ENCODE measurements around the gene PCYT2. TPM values are rescaled to one million over a fixed set of nuclear protein-coding genes. Genes with fewer than 3 reads are reported as not detected.

Gene PCYT2
- total RNA-seq, 2 donors from 2014 or later, result 13.6 to 81.9 TPM

DNA sequence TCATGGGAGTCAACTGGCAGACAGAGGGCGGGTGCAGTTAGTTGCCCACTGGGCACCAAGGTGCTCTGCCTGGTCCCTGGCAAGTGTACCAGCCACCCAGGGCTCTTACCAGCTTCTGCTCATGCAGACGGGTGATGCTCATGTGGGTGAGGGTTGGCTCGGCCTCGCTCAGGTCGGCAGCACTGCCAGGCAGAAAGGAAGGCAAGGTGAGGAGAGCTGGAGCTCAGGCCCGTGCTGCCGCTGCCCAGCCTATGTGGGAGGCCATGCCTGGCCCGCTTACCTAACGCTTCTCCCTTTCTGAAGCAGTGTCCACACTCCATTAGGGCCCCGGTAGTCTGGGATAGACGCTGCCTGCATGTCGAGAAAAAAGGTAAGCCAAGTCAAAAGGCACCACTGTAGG, 4.1 kb upstream of the PCYT2 start:
- Histone ChIP-seq H3K36me3 (peaks cover 32% of the 10 kb centered on the region), H3K4me3 (no peak overlapping the region), H3K27me3 (replicated peaks; ENCODE audit: insufficient read depth) (no peaks in the 10 kb centered on the region), H3K4me1 (ENCODE audit: control insufficient read depth in 1 of 2, low read depth in 2 of 2) (peaks cover 15 to 26% of the 10 kb centered on the region in 2 donors), H3K9me3 (no peaks in the 10 kb centered on the region), H3K27ac (no peak overlapping the region)
- DNase-seq (ENCODE audit: low spot score), result no peak
- TF ChIP-seq, protein P1, sequence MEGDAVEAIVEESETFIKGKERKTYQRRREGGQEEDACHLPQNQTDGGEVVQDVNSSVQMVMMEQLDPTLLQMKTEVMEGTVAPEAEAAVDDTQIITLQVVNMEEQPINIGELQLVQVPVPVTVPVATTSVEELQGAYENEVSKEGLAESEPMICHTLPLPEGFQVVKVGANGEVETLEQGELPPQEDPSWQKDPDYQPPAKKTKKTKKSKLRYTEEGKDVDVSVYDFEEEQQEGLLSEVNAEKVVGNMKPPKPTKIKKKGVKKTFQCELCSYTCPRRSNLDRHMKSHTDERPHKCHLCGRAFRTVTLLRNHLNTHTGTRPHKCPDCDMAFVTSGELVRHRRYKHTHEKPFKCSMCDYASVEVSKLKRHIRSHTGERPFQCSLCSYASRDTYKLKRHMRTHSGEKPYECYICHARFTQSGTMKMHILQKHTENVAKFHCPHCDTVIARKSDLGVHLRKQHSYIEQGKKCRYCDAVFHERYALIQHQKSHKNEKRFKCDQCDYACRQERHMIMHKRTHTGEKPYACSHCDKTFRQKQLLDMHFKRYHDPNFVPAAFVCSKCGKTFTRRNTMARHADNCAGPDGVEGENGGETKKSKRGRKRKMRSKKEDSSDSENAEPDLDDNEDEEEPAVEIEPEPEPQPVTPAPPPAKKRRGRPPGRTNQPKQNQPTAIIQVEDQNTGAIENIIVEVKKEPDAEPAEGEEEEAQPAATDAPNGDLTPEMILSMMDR (IDR thresholded peaks at IDR 0.05), result no peak
- ATAC-seq (ENCODE audit: insufficient number of reproducible peaks, low FRiP score, low read depth), result no peak

DNA sequence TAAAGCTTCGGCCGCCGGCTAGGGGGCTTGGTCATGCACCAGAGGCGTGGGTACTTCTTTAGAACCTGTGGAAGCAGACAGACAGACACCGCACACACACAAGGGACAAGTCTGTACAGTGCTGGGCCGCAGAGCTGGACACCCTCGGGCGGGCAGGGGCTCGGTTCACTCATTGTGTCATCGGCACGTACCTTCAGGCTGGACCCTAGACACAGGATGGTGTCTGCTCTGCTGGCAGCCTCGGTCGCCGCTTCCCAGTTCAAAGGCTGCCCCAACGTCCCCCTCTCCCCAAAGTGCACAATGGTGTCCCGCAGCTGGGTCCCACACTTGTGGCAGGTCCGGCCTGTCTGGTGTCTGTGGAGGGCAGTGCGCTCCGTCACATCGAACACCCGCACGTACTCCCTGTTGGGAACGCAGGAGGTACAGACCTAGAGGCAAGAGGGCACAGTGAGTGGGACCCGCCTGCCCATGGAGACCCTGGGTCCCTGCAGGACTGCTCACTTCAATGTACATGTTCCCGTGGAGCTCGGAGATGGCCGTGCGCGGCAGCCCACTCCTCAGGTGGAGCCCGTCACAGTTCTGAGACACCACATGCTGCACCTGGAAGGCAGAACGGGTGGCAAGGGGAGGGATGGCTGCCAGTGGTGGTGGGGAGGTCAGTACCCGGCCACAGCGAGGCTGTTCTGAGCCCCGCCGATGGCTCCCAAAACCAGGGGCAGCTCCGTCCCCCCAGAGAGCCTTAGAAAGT, 3.1 kb upstream of the PCYT2 start:
- no peaks in the 10 kb centered on the region for H3K9me3 ChIP-seq
- no peaks in the 10 kb centered on the region for H3K27me3 ChIP-seq (replicated peaks; ENCODE audit: insufficient read depth)
- peaks cover 28% of the 10 kb centered on the region for H3K36me3 ChIP-seq
- peaks cover 19 to 31% of the 10 kb centered on the region in 2 donors for H3K4me1 ChIP-seq (ENCODE audit: control insufficient read depth in 1 of 2, low read depth in 2 of 2)
- no peak overlapping the region for H3K4me3 ChIP-seq
- TF ChIP-seq, protein P1 (IDR thresholded peaks at IDR 0.05), result no peak
- DNase-seq (ENCODE audit: low spot score), result no peak
- no peak overlapping the region for H3K27ac ChIP-seq
- no peak for ATAC-seq (ENCODE audit: insufficient number of reproducible peaks, low FRiP score, low read depth)

DNA sequence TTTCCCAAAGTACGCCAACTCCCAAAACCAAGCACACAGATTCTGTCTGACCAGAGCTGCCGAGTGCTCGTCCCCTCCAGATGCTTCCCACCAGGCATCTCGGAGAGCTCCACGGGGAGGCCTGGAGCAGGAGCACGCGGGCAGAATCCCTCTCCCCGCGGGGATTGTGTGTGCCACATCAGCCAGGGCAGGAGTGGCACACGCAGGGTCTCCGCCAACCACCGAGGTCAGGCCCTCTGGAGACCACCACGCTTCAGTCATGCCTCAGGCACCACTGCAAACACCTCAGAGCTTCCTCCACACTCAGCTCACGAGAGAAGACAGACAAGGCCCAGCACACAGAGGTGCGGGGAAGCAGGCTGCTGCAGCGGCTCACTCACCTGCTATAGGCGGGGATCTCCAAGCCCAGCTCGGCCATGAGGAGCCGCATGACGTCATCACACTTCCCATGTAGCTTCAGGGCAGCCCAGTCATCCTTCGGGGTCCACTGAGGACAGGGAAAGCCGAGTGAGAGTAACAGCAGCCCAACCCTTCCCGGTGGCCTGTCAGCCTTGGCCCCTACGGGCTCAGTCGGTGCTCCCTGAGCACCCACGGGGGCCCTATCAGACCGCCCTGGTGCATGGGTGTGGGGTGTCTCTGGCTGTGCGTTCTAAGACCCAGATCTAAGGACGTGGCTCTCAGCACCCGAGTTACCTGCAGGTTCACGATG, 2.3 kb upstream of the PCYT2 start:
- Histone ChIP-seq H3K4me3 (no peak overlapping the region), H3K4me1 (ENCODE audit: control insufficient read depth in 1 of 2, low read depth in 2 of 2) (peaks cover 19 to 30% of the 10 kb centered on the region in 2 donors), H3K27me3 (replicated peaks; ENCODE audit: insufficient read depth) (no peaks in the 10 kb centered on the region), H3K36me3 (peaks cover 28% of the 10 kb centered on the region), H3K9me3 (no peaks in the 10 kb centered on the region), H3K27ac (no peak overlapping the region)
- TF ChIP-seq, protein P1 (IDR thresholded peaks at IDR 0.05), result no peak
- DNase-seq (ENCODE audit: low spot score), result no peak
- no peak for ATAC-seq (ENCODE audit: insufficient number of reproducible peaks, low FRiP score, low read depth)

DNA sequence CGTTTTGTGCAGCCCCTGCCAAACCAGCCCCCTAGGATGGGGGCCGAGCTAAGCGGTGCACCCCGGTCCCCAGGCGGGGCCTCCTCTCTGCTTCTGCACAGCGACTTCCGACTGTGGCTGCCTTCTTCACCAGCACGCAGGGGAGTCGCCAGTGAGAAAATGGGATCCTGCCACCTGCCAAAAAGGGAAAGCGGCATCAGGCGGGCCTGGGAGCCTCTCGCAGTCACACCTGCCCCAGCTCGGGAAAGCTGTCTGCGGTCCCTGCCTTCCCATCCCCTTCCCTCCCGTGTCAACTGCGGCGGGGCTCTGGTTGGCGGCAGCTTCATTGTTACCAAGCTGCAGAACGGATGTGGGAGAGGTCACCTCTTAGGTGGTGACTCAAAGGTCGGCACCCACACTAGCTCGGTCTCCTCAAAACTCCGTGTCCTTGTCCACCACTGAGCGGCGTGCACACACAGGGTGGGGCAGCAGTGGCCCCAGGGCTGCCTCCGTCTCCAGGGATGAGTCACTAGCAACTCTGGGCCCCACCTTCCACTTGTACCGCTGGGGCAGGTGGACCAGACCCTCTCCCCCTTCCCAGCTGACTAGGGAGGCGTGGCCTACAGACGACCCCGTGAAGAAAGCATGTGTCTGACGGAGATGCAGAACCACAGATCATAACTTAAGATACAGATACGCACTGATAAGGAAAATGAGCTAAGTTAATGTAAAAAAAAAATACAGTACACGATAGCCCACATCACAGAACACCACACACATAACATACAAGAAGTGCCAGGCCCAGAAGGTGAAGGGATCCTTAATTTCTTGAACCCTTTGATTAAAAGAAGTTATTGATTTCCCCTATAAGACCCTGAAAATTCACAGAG, 1.5 kb upstream of the PCYT2 start:
- Histone ChIP-seq H3K4me3 (no peak overlapping the region), H3K36me3 (peaks cover 28% of the 10 kb centered on the region), H3K4me1 (ENCODE audit: control insufficient read depth in 1 of 2, low read depth in 2 of 2) (peaks cover 15 to 26% of the 10 kb centered on the region in 2 donors), H3K9me3 (no peaks in the 10 kb centered on the region), H3K27me3 (replicated peaks; ENCODE audit: insufficient read depth) (no peaks in the 10 kb centered on the region), H3K27ac (no peak overlapping the region)
- TF ChIP-seq, protein P1 (IDR thresholded peaks at IDR 0.05), result no peak
- no peak for DNase-seq (ENCODE audit: low spot score)
- no peak for ATAC-seq (ENCODE audit: insufficient number of reproducible peaks, low FRiP score, low read depth)

DNA sequence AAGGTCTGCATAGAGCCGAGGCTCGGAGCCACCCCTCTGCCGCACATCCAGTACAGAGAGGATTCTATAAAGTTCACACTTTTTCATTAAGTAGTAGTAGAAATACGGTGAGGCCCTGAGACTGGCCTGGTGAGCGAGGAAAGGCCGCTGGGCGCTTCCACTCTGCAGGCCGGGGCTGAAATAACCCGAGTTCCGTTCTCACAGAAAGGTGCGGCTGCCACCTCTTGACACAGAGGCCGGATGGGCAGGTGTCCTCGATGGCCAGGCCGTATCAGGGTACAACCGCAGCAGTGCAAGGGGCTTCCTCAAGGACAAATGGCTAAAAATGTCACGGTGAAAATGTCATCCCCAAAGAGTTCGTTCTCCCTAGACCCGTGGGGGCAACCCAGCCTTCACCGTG, 770 bp upstream of the PCYT2 start:
- no peak for DNase-seq (ENCODE audit: low spot score)
- Histone ChIP-seq H3K4me1 (ENCODE audit: control insufficient read depth in 1 of 2, low read depth in 2 of 2) (peaks cover 12 to 20% of the 10 kb centered on the region in 2 donors), H3K27ac (peak overlapping the region; percentile 66 to 85), H3K4me3 (peak overlapping the region; percentile 52), H3K36me3 (peaks cover 28% of the 10 kb centered on the region), H3K9me3 (no peaks in the 10 kb centered on the region), H3K27me3 (replicated peaks; ENCODE audit: insufficient read depth) (no peaks in the 10 kb centered on the region)
- TF ChIP-seq, protein P1 (IDR thresholded peaks at IDR 0.05), result no peak
- no peak for ATAC-seq (ENCODE audit: insufficient number of reproducible peaks, low FRiP score, low read depth)

Data from thoracic aorta (tissue), 2 donors.